ENCODE data around the gene PRR12.

Gene PRR12

DNA sequence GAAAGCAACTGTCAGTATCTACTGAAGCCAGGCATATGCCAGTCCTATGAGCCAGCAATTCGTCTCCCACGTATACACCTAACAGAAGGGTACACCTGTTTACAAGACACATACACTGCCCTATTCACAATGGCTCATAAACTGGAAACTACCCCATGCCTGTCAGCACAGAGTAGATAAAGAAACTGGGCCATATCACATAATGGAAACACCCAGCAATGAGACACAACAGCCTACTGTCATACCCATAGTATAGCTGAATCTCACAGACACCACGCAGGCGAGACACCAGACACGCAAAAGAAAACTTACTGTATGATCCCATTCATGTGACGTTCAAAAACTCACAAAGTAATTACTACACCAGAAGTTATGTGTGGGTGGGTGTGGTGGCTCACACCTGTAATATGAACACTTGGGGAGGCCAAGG, 26.4 kb upstream of the PRR12 start:
- no peak for DNase-seq

DNA sequence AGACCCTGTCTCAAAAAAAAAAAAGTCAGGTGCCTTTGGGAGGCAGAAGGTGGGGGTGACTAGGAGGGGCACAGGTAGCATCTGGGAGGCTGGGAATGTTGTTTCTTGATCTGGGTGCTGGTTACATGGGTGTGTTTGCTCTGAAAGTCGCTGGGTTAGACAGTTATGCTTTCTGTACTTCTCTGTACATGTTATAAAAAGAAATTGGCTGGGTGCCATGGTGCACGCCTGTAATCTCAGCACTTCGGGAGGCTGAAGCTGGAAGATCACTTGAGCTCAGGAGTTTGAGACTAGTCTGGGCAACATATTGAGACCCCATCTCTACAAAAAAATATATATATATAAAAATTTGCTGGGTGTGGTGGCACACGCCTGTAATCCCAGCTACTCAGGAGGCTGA, 25.7 kb upstream of the PRR12 start:
- DNase-seq, result no peak

- DNase-seq, result no peak
These were observed 24.7 kb upstream of the PRR12 start for GRCh38 chr19:49566302-49566701.

GRCh38 chr19:49567861-49568441, 23.0 kb upstream of the PRR12 start:
- DNase-seq, result no peak

DNA sequence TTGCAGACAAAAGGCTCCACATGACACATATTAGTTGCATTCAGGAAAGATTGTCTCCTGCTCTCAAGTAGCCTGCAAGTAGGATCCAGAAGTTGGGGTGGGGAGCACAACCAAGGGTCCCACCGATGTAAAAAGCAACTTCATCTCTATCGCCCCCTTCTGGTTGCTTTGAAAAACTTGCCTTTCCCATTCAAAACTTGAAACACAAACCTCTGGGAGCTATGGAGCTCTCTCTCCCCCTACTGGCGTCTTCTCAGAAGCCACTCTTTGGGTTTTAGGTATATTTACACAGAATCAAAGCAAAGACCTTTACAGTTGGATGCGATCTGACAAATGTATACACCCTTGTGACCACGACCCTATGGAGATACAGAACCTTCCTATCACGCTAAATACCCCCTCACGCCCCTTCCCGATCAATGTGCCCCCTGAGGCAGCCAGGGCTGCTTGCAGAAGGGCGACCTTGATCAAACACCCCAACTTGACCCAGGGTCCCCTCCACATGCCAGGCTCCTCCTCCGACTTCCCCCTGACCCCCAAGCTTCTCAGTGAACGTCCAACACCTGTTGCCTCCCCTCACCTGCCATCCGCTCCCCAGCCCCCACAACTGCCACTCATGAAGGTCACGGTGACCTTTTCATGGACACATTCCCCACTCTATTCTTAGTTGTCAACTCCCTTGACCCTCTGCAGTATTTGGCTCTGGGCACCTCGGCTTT, 20.7 kb upstream of the PRR12 start:
- DNase-seq, result no peak

DNA sequence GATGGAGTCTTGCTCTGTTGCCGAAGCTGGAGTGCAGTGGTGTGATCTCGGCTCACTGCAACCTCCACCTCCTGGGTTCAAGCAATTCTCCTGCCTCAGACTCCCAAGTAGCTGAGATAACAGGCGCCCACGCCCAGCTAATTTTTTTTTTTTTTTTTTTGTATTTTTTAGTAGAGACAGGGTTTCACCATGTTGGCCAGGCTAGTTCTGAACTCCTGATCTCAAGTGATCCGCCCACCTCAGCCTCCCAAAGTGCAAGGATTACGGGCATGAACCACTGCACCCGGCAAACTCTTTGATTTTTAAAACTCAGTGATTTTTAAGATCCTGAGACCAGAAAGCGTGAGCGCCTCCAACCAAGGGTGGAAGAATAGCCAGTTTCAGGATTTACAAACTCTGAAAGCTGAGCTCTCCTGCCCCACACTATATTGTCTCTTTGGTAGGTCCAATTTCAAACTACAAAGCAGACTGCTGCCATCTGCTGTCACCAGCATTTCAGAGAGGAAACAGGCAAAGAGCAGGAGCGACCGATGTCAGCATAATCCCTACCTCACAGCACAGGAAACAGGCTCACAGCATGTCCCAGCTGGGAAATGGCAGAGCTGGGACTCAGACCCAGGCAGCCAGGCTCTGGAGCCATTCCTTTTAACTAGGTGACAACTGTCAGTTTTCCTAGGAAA, 19.8 kb upstream of the PRR12 start:
- DNase-seq, result no peak

DNA sequence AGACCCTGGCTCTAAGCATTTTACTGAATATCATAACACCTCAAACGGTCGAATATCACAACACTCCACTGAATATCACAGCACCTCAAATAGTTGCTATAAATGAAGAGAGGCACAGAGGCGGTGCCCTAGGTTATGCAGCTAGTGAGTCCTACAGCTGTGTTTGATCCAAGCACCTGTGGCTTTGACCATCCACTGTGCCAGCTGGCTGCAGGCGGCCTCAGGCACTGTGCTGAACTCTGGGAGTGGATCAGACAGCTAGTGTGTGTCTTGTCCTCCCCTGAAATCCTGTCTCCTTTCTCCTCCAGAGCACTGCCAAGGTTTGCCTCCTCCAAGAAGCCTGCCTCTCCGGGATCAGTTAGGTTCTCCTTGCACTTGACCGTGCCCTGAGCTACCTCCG, 18.0 kb upstream of the PRR12 start:
- no peak for DNase-seq

DNA sequence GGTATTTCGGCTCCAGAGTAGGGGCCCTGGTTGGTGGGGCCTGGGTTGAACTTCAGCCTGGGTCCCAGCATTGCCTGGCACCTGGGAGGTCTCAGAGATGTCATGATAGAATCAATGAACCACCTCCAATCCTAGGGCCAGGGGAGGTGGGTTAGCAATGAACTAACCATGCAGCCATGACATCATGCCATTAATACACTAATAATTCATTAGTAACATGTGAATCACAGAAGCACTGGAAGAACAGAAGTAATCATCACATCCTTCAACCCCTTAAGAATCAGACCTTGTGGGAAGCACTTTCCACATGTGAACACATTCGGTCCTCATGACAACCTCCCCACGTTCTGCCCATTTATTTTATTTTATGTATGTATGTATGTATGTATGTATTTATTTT, 17.6 kb upstream of the PRR12 start:
- DNase-seq, result no peak

DNA sequence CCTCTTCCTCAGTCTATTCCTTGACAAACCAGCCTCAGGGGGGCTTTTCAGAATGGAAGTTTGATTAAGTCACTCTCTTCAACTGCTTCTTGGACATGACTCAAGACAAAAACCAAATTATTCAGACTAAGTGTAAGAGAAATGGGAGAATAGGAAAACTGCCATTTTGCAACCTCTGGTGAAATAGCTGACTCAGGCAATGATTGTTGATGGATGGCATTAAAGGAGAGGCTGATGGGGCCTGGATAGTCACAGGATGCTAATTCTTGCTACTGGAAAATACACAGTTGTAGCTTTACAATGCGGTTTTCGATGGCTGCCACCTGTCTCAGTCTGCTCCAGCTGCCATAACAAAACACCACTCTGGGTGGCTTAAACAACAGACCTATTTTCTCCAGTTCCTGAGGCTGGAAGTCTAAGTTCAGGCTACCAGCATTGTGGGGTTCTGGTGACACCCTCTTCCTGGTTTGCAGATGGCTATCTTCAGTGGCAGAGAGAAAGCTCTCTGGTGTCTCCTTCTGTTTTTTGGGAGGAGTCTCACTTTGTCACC, 16.7 kb upstream of the PRR12 start:
- DNase-seq, result no peak

GRCh38 chr19:49579193-49579592, 11.8 kb upstream of the PRR12 start:
- no peak for DNase-seq

GRCh38 chr19:49579947-49580263, 11.1 kb upstream of the PRR12 start:
- no peak for DNase-seq

GRCh38 chr19:49580264-49581006, 10.5 kb upstream of the PRR12 start, which contains the start of gene NOSIP:
Gene NOSIP (minus strand): TSS chr19:49580556. CDS start chr19:49560691, 19,865 bp downstream.
- DNase-seq, result no peak

GRCh38 chr19:49581007-49581508, 9.9 kb upstream of the PRR12 start, which contains the start of gene PRRG2:
Gene PRRG2 (plus strand): TSS chr19:49581316. CDS start chr19:49583220, 1,904 bp downstream.
- no peak for DNase-seq

- no peak for DNase-seq
These were observed 7.7 kb upstream of the PRR12 start for GRCh38 chr19:49583239-49583638.

DNA sequence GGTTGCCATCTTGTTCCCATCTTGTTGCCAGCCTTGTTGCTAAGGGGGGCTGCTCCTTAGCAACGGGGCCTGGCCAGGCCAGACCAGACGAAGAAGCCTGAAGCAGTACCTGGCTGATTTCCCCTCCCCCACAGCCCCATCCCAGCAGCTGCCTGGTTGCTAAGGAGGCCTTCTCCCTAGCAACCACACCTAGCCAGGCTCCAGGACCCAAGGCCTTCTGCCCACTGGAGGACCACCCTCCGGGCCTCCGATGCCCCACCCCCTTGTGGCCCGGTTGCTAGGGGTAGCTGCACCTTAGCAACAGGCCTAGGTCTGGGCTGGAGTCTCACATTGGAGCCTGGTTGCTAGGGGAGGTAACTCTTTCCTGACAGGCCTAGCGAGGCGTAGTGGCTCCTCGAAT, 6.0 kb upstream of the PRR12 start:
- no peak for DNase-seq

DNA sequence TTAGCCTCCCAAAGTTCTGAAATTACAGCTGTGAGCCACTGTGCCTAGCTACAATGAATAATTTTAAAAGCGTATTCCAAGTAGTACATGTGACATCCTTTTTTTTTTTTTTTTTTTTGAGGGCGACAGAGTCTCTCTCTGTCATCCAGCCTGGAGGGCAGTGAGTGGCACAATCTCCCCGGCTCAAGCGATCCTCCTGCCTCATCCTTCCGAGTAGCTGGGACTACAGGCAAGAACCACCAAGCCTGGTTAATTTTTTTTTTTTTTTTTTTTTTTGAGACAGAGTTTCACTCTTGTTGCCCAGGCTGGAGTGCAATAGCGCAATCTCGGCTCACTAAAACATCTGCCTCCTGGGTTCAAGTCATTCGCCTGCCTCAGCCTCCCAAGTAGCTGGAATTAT, 3.8 kb upstream of the PRR12 start:
- DNase-seq, result no peak

DNA sequence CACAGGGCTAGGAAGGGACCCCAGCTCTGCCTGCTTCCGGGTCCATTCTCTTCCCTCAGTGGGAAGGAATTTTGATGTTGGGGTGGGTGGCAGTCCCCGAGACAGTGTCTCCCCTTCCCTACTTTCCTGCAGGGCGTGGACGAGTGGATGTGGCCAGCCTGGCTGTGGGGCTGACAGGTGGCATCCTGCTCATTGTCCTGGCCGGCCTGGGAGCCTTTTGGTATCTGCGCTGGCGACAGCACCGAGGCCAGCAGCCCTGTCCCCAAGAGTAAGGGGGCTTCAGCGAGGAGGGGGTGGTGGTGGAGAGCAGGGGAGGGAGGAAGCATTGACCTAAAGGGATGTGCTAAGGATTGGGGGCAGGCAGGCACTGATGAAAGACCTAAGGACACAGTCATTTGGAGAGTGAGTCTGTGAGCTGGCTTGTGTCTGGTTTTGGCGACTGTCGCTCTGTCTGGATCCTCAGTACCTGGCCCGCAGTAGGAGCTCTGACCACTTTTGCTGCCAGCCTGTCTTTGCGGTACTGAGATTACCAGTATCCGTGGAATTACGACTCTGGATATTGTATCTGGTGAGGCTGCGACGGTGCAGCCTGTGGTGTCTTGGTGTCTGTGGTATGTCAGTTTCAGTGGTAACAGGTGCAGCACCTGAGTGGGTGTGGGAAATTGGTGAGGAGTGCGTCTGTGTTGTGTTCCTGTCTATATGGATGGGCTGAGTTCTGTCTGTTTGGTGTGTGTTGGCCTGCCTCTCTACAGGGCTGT, 2.4 kb upstream of the PRR12 start:
- DNase-seq, result no peak

- DNase-seq, result no peak
These were observed 1.5 kb upstream of the PRR12 start for GRCh38 chr19:49589502-49589905.

- DNase-seq, result no peak
These were observed 661 bp upstream of the PRR12 start for GRCh38 chr19:49590071-49590970.

DNA sequence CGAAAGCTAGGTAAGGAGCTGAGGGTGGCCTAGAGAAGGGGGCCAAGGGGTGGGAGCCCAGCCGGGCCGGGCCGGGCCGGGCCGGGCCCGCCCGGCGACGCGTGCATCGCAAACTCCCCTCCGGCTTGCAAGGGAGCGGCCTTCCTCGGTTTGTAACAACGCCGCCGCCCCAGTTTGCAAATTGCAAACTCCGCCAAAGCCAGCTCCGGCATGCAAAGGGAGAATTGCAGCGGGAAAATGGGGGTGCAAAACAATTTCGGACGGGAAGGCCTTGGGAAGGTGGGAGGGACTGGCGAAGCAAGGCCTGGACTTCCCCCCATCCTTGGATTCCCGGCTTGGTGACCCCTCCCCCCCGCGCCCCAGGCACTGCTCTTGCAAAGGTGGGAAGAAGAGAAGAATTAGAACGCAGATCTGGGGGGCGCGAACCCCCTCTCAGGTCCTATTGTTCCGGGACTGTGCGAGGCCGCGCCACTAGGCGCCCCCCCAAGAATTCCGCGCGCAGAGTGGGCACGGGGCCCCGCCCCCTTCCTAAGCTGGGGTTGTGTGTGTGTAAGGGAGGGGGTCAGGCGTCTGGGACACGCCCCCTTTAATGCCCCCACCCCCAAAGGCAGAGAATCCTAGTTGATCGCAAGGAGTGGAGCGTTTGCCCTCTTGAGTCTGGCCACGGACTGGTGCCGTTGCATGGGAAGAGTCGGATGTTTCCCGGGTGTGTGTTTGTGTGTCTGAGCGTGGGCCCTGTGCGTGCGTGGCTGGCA, 926 bp downstream of the PRR12 start:
- no peak for DNase-seq
